Activated T-cell treated with anti-CD3 and anti-CD28 coated beads for 48 hours (primary cell): ENCODE results near the gene AP3D1.
A peak's percentile ranks its signal among the peaks of the same experiment; 100 is the strongest.
"Not testable (repeated sequence)": the region's sequence is repeated elsewhere in the genome, so short reads cannot be mapped to it uniquely, and the experiment has no call there.

Experiments used
- DNase-seq: peaks from one replicate; pipeline ENCODE4 v3.0.0-alpha.2; 2020; ENCODE audit warnings: low read depth

Gene AP3D1

DNA sequence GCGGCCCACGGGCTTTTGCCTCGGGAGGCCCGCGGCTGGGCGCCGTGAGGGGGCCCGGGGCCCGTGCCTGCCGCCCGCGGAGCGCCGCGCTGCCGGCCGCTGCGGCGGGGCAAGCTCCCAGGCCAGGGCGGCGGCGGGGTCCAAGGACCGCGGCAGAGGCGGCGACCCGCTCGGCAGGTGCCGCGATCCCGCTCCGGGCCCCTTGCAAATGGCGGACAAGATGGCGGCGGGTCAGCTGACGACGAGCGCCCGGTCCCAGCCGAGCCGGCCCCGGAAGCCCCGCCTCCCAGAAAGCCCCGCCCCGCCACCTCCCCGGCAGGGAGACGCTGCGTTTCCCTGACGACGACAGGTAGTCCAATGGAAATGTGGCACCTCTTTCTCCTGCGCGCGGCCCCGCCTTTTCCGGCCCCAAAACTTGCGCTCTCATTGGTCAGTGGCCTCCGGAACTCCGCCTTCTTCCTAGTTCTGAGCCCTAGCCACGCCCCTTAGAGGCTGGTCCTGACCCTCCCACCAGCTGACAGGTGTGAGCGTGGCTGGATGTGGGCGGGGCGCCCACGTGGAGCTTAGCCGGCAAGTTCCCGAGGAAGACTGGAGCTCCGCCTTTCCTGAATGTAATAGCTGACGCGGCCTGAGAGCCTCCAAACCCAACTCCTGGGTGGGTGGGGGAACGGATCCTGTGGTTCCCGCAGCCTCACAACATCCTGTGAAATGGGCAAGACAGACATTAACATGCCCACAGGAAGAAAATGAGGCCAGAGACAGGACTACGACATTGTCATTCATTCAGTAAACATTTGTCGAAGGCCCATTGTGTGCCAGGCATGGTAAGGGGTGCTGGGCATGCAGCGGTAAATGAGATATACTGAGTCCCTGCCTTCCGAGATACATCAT lies at the start of gene AP3D1:
AP3D1 (minus strand) TSS at position 228 of the 891 bp plus-strand sequence. CDS start 232 bp downstream, outside the sequence.
- peak; percentile 100 for DNase-seq

DNA sequence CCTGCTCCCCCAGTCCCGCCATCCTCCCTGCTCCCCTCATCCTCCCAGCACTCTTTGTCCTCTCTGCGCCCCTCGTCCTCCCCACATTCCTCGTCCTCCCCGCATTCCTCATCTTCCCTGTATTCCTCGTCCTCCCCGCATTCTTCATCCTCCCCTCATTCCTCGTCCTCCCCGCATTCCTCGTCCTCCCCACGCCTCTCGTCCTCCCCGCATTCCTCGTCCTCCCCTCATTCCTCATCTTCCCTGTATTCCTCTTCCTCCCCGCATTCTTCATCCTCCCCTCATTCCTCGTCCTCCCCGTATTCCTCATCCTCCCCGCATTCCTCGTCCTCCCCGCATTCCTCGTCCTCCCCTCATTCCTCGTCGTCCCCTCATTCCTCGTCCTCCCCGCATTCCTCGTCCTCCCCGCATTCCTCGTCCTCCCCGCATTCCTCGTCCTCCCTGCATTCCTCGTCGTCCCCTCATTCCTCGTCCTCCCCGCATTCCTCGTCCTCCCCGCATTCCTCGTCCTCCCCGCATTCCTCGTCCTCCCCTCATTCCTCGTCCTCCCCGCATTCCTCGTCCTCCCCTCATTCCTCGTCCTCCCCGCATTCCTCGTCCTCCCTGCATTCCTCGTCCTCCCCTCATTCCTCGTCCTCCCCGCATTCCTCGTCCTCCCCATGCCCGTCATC lies 49.4 kb upstream of the AP3D1 start:
- not testable (repeated sequence) for DNase-seq

DNA sequence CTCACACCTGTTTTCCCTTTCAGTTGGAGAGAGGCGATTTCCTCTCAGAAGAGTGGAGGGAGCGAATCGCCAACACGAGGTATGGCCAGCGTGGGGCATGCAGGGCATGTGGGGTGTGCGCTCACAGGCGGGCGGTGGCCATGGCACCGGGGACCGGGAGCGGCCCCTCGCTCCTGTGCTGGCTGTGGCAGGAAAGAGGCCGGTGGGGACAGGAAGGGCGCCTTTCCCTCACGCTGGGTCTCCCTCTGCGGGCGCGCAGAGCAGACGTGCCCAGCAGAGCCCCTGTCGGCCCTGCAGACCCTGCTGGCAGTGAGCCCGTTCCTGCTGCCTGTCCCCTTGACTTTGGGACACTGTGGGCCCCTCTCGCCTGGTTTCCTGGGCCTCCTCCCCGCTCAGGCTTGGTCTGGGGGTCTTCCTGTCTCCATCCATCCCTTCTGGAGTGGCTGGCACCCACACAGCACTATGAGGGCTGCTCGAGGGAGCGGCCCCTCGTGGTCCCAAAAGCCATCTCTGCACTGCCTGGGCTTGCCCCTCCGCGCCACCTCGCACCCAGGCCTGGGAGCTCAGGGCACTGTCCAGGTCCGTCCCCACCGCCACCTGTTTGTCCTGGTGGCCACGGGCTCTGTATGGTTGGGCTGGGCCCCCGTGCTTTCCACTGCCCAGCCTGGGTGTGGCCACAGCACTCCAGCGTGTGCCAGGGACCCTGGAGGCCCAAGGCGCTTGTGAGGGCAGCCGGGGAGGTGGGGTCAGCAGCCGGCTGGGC lies 48.7 kb upstream of the AP3D1 start:
- no peak for DNase-seq

DNA sequence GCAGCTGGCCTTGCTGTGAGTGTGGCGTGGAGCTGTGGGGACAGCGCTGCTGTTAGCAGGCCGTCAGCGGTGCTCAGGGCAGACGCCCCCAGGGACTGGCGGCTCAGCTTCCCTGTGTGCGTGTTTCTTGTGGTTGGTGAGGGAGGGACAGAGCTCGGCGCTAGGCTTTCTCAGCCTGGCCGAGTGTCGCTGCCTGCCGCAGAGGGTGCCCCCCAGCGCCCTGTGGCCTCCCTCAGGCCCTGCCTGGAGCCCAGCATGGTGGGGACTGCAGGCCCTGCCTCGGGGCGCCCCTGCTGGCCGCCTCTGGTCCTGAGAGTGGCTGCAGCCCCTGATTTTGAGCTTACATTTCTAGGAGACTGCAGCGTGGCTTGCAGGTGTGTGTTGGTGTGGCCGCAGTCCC lies 47.8 kb upstream of the AP3D1 start:
- no peak for DNase-seq

DNA sequence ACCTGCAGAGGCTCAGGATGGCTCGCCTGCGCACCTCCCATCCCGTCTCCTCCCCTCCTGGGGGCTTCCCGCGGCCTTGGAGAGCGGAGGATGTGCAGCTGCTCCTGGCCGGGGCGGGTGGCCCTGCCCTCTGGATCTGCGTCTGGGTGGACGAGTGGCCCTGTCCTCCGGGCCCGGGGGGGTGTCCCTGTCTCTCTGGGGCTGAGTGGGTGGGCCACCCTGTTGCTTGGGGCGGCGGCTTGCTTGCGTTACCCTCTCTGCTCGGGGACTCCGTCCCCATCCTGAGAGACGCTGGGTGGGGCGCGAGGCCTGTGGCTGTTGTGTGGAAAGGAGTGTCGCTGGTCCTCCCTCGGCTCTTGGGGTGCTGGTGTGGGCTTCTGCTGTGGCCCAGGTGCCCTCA lies 47.0 kb upstream of the AP3D1 start:
- DNase-seq: no peak

DNA sequence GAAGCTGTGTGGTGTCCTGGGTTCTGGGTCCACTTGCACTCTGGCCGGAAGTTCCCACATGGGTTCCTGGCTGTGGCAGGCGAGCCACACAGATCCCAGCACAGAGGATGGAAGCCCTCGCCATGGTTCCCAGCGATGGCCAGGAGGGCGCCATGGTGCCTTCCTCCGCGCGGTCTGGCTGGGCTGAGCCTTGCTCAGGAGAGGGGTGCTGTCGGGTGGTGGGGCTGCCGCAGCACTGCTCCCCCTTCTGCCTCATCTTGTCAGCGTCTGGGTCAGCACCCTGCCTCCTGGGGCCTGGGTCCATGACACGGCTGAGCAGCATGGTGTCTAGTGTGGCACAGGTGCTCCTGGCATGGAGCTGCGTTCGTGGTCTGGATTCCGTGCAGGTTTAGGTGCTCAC lies 45.9 kb upstream of the AP3D1 start:
- DNase-seq: no peak

DNA sequence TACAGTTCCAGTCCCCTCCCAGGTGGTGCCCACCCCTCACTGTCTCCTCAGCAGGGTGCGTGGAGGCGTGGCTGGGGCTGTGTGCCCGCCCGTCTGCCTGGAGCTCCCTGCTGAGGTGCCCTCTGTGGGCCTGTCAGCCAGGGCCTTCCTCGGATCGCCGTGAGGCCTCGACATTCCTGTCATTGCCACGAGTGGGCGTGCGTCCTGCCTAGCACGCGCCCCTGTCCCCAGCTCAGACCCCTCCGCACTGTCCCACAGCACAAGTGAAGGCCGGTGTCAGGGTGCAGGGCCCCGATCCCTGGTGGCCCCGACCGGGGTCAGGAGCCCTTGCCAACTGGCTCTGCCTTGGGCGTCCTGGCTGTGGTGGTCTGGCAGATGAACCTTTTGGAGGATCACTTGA lies 44.5 kb upstream of the AP3D1 start:
- DNase-seq: no peak

DNA sequence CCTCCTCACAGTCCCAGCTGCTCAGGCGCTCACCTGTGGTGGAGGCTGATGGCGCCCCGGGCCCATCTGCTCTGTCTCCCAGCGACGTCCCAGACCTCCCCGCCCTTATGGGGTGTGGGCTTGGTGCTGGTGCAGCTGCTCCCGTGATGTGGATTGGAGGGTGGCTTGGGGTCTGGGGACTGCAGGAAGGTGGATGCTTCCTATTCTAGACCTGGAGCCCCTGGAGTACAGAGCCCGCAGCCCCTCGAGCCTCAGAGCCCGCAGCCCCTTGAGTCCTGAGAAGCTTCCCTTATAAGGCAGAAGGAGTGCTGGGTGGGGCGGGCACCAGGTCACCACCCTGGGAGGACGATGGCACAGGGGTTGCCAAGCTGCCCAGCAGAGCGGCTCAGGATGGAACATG lies 44.0 kb upstream of the AP3D1 start:
- DNase-seq: no peak

DNA sequence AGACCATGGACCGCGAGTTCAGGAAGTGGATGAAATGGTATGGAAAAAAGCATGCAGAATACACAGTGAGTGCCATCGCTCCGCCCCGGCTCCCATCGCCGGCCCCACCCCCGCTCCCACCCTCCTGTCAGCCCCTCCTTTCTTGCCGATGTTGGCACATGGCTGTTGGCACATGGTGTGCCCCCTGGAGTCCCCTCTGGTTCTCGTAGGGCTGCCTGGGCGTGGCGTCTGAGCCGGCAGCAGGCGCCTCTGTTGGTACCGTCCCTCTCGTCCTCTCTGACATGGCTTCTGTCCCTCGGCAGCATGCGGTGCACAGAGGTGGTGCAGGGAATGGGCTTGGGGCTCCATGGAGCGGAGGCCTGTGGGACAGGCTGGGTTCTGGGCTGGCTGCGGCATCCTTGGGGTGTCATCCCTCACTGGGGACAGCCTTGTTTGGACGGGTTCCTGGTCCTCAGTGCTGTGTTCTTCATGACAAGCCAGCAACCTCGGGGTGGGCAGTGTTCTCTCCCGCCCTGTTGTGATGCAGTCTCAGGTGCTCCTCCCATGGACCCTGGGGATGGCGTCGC lies 43.2 kb upstream of the AP3D1 start:
- DNase-seq: no peak

DNA sequence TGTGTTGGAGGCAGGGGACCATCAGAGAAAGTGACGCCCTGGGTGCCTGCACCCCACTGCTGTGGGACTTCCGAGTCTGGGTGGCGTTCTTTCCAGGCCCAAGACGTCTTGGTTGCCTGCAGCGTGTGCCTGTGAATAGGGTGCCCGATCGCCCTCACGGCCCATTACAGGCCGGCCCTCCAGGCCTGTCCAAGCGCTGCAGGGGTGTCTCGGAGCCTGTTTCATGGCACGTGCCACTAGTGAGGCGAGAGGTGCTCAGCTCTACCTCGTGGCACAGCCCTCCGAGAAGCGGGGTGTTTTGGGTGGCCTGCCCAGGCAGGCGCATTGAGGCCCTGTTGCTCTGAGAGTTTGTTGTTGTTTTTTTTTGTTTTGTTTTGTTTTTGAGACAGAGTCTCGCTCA lies 42.4 kb upstream of the AP3D1 start:
- DNase-seq: no peak

DNA sequence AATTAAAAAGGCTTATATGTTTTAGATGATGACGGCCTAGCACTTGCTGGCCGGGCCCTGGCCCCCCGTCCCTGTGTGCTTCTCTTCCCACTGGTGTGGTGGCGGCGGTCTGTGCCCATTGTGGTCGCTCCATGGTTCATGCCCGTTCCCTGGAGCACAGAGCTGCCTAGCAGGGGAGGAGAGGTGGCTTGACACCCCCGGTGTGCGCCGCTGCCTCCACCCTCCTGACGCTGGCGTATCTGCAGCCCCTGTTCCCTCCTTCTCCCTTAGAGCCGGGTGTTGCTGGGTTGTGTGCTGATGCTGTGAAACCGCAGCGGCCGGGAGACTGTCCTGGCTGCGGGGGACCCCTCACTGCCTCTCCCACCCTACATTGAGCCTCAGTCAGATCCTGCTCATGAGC lies 41.5 kb upstream of the AP3D1 start:
- no peak for DNase-seq

DNA sequence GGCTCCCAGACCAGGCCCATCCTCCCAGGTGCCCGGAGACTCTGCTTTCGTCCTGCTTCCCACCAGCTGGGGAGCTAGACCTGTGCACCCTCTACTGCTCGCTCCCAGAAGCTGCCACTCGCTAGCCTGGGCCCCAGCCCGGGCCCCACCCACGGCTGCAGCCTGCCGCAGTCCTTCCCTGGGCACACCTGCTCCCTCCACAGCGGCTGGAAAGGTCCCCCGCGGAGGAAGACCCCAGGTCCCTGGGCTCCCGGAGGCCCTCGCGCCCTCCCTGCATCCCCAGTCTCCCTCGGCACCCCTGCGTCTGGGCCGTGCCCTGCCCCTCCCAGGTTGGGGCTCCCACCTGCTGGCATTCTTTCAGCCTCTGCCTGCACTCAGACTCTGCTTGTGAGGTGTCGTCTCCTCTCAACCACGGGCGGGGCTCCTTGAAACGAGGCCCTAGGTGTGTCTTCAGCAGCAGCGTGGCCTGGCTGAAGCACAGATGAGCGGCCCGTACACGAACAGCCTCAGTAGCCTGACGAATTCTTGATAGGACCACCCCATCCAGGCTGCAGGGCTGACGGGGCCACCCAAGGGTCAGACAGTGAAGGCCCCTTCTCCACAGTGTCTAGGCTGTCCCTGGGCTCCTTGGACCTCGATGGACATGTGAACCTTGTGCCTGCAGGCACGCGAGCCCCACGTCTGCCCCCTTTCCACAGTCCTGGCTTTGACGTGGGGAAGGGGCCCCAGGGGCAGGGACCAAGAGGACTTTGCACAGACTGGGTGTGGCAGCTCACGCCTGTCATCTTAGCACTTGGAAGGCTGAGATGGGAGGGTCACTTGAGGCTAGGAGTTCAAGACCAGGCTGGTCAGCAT lies 40.3 kb upstream of the AP3D1 start:
- DNase-seq: no peak

DNA sequence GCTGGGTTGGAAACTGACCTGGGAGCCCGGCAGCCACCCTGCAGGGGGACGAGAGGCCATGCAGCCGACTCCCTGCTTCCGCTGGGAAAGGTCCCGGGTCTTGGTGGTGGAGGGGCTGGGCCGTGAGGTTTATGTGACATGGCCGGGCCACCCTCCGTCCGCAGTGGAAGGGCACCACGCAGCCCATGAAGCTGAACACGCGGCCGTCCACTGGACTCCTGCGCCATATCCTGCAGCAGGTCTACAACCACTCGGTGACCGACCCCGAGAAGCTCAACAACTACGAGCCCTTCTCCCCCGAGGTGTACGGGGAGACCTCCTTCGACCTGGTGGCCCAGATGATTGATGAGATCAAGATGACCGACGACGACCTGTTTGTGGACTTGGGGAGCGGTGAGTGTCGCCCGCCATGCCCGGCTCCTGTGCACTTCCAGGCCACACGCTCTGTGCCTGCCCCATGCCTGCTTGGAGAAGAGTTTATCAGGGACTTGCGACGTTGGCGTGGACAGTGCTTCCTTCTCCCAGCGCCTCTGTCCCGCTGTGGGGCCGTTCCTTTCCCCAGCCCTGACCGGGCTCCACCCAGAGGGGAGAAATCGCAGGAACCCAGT lies 39.6 kb upstream of the AP3D1 start:
- no peak for DNase-seq

DNA sequence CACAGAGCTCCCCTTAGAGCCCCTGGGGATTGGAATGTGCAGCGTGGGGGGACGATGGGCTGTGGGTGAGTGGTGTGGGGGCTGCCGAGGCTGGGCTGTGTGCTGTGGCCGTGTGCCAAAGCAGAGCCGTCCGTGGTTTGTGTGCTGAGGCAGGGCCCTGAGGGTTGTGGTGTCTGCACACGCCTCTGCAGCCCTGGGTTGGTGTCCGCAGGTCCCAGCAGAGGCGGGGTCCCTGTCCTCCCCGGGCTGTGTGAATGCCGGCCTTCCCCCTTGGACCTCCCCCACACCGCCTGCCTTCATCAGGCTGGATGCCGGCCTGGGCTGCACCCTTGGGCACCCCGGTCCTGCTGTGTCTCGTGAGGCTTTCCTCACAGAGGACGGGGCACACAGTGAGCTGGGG lies 38.5 kb upstream of the AP3D1 start:
- no peak for DNase-seq

DNA sequence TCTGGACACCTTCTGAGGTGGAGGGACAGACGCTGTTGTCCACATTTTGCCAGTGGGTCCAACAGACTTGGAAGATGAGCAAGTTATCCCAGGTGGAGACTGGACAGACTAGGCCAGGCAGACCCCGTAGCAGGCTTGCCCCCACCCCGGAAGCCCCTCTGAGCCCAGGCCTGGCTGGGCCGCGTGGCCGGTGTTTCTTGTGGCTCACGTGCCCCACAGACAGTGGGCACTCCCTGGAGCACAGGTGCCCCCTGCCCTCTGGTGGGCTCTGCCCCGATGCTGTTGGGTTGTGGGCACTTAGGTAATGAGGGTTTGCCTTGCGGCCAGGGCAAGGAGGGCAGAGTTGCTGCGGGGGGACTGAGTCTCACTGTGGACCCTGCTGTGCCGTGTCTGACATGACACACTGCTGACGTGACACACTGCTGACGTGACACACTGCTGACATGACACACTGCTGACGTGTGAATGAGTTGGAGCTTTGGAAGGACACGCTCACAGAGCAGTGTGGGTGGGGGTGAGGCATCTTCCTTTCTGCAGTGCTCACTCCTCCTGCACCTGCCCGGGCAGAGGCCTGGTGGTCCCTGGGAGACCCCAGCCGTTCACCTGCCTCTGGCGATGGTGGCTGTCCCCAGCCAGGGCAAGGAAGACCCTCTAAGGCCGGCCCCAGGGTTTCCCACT lies 37.5 kb upstream of the AP3D1 start:
- peak; percentile 15 for DNase-seq

DNA sequence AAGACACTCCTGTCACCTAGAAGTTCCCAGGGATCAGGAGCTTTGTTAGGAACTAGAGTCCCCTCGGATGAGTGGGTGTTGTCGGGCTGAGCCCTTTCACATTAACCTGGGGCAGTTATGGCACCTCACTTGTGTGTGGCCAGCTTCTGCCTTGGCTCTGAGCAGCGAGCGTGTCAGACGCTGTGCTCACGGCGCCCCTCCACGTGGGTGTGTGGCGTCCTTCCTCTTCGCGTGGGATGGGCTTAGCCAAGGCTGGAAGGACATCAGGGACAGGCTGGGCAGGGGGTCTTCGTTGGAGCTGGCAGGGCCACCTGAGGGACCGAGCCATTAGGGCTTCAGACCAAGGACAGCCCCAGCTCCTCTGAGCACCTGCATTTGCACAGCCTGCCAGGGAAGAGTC lies 35.8 kb upstream of the AP3D1 start:
- DNase-seq: no peak

DNA sequence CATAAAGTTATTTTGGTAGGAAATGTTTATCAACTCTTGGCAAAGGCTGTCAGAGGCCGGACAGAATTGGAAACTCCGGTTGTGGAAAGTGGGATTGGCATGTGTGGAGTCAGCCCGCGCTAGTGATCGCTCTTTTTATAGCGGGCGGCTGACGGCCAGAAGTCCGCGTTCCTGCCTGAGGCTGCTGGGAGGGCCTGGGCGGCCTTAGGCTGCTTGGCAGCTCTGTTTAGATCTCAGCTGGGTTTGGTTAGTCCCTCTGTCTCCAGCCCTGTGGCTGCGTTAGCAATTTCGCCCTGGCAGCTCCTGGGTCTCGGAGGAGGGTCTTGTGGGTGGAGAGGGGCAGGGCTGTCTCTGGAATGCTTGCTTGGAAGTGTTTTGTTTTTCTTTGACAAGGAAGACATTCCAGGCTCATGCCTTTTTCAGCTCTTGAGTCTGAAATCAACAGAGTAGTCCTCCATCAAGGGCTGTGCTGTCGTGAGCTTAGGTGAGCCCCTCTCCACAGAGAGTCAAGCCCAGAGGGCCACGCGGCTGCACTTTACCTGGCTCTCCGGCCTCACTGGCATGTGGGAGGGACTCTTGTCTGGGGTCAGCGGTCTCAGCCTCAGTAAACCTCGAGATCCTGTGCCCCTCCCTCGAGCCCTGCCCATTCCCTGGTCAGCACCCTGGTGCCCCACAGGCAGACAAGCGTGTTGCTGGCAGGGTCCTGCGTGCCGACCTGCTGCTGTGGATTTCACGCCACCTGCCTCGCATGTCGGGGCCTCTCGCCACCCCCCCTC lies 34.9 kb upstream of the AP3D1 start:
- no peak for DNase-seq

DNA sequence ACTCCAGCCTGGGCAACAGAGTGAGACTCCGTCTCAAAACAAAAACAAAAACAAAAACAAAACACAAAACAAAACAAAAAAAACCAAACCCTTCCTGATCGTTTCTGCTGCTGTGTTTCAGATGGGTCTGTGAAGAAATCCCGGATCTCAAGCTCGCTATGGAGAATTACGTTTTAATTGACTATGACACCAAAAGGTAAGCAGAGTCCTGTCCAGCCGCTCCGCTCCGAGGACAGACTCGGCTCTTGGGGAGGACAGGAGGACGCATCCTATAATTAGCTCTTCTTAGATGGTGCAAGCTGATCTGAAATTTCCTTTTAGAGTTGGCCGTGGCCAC lies 34.3 kb upstream of the AP3D1 start:
- DNase-seq: no peak

DNA sequence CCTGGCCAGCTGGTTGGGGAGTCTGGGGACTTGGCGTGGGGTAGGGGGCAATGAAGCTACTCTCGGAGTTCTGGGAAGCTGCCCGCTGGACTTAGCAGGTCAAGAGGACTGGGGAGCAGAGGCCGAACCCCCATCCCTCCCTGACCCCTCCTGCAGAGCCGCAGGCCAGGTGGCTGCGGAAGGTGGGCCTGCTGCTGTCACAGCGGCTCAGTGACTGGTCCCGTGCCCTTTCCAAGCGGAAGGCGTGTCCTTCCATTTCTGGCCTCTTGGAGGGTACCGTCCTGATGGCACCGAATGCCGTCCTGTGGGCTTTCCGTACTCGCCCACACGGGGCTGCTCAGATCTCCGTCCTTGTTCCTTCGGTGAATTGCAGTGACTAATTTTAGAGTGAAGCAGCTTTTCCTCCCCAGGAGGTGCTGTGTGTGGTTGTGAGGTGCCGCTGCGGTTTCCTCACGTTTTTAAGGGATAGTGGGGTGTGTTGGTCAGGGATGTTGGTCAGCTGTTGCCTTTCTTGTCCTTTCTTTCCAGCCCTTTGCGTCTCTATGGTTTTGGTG lies 33.1 kb upstream of the AP3D1 start:
- no peak for DNase-seq

DNA sequence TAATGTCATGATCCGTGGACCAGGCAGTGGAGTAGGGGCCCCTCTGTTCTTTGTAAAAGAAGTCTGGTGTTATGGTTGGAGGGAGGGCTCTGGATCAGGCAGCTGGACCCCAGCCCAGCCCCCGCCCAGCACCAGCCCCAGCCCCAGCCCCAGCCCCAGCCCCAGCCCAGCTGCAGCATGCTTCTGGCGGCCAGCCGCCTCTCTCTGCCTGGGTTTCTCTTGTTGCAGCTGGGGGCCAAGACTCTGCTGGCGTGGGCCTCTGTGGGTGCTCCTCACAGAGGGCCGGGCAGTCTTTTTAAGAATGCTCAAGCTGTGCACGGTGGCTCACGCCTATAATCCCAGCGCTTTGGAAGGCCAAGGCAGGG lies 30.2 kb upstream of the AP3D1 start:
- no peak for DNase-seq
